Fibroblast of gingiva (primary cell): ENCODE measurements around the gene GPRIN2.

Experiments
- DNase-seq: peaks from one replicate; pipeline ENCODE4 v3.0.0-alpha.2; 2011; ENCODE audit warnings: low read depth

Gene GPRIN2

DNA sequence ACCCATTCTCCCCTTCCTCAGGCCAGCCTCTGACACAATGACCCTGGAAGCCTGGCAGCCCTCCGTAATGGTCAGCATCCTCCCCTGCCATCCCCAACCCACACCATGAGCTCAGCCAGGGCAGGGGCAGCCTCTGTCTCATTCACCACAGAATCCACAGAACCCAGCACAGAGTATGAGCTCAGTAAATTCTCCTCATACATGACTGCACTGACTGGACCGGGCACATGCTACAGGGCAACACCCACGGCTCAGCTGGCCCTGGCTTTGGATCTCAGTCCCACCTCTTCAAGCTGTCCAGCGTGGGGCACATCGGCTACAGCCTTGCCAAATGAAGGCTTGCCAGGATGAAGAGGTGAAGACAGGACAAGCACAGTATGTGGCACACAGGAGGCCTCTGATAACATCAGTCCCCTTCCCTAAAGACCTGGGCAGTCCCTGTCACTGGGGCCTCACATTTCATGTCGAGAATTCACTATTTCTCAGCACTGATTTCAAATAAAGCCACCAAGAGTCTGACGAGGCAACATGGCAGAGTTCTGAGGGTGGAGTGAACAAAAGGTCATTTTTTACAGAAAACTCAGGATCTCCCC is 7.9 kb downstream of the GPRIN2 start:
- DNase-seq = no peak

- no peak for DNase-seq
Observed at GRCh38 chr10:46547541-46548497, 8.6 kb downstream of the GPRIN2 start.

DNA sequence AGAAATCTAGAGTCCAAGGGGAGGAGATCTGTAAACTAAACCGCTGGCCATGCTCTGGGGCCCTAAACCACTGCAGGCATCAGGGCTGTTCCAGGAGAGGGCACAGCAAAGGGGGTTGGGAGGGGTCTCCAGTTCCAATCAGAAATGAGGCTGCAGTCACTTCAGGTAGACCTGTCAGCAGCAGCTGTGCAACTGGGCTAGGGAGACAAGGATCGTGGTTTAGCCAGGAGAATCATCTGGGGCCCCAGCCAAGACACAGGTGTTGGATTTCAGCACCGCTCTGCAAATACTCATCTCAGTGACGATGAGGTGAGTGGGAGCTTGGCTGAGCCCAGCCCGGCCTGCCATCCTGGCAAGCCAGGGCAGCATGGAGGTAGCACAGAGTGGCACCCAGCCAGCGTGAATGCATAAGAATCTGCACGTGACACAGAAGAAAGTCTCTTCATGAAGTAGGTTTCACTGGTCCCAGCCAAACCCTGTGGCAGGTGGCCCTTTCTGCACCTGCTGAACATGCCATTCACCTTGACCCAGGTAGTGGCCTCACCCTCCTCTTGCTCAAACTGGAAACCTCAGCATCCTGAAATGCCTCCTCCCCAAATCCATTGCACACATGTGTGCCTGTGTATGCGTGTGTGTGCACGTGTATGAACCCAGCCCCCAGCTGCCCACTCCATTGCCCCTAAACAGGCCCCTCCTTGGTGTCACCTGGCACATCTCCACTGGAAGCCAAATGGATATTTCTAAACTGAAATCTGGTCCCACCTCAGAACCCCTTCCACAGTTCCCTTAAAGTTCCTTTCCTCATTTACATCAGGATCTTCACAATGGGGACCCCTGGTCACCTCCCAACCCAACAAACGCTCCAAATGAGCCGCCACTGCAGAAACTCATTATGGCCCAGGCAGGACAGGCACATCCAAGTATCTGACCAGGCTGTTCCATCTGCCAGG is 9.6 kb downstream of the GPRIN2 start:
- DNase-seq = no peak

GRCh38 chr10:46545861-46546590 is 10.4 kb downstream of the GPRIN2 start:
- no peak for DNase-seq

DNA sequence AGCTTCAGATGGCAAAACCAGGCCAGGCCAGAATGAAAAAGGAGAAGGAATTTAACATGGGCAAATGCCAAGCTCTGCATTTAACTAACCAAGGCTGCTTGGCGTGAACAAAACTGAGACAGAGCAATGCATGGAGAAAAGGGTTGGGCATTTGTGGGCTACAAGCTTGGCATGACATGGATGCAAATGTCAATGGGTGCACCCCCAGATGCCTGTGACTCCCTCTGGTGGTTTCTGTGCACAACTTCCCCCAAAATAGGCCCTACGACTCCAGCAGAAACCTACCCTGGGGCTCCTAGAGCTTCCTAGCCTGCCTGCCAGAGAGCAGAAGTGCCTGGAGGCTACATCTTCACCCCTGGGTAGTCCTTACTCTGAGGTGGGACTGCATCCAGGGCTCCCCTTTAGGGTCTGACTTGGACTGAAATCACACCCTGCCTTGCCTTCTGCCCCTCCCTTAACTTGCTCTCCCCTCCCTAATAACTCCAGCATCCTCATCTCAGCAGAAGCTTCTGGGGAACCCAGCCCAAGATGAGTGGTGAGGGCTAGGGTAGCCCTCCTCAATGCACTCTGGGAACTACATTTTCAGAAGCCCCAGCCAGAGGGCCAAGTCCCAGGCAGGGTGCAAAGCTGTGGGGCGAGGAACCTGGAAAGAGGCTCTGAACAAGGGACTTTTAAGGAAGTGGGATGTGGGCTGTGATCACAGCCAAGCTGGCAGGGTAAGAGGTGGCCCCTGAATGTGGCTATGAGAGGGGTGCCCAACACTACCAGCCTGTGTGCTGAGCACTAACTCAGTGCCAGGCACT is 11.3 kb downstream of the GPRIN2 start:
- no peak for DNase-seq

GRCh38 chr10:46543466-46544377 is 12.7 kb downstream of the GPRIN2 start:
- DNase-seq = no peak

GRCh38 chr10:46542567-46543465 is 13.6 kb downstream of the GPRIN2 start:
- DNase-seq = no peak

- DNase-seq = no peak
Observed at GRCh38 chr10:46541735-46542566, 14.5 kb downstream of the GPRIN2 start.

DNA sequence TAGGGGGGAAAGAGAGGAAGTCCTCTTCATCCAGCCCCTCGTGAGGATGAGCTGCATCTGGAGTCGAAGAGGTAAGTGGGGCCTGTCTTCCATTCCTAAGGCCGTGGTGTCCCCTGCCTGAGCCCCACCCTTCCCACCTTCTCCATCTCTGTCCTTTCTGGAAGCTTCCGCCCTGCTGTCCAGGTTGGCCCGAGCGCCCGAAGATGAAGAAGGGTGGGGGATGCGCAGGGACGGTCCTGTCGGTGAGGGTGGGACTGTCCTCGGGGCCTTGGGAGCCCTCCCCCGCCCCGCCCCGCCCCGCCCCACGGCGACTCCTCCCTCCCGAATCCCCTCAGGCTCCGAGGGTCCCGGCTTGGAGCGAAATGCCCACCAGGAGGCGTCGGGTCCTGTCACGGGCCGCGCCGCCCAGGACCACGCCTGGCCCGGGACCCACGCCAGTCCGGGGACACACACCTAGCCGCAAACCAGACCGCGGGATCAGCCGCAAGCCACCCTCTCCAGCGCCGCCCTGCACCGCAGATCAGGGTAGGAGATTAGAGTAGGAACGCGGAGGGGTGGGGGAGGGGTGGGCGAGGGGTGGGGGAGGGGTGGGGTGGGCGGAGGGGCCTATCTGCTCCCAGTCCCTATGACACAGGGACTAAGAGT is 15.3 kb downstream of the GPRIN2 start:
- no peak for DNase-seq

DNA sequence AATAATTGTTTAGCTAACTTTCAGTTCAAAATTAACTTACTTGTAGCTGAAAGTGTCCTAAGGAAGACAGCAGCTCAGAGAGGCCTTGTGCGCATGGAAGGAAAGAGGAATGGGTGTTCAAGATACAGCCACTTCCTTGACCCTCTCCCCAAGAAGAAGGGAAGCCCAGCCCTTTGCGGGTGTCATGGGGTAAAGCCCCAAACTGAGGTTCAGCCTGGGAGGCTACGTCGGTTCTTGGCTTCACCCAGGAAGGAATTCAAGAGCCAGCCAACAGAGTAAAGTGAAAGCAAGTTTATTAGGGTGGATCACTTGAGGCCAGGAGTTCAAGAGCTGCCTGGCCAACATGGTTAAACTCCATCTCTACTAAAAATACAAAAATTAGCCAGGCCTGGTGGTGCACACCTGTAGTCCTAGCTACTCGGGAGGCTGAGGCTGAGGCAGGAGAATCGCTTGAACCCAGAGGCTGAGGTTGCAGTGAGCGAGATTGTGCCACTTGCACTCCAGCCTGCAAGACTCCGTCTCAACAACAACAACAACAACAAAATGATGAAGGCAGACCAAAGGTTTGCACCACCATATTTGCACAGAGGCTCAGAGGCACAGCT is 15.9 kb downstream of the GPRIN2 start:
- no peak for DNase-seq

- DNase-seq = no peak
Observed at GRCh38 chr10:46539596-46540411, 16.7 kb downstream of the GPRIN2 start.

DNA sequence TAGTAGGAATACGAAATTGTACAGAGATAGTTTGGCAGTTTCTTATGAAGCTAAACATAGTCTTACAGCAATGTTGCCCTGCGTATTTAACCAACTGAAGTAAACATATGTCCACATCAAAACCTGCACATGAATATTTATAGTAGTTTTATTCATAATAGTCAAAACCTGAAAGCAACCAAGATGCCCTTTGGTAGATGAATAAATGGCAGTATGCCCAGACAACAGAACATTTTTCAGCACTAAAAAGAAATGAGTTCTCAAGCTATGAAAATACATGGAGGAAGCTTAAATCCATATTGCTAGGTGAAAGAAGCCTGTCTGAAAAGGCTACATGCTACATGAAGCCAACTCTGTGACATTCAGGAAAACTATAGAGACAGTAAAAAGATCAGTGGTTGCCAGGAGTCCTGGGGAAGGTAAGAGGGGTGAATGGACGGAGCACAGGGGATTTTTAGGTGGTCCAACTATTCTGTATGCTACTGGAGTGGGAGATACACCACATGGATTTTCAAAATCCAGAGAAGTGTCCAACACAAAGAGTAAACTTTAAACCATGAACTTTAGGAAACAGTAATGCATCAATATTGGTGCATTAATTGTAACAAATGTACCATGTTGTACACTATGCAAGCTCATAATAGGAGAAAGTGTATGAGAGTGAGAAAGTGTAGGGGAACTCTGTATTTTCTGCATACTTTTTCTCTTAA is 17.6 kb downstream of the GPRIN2 start:
- no peak for DNase-seq

DNA sequence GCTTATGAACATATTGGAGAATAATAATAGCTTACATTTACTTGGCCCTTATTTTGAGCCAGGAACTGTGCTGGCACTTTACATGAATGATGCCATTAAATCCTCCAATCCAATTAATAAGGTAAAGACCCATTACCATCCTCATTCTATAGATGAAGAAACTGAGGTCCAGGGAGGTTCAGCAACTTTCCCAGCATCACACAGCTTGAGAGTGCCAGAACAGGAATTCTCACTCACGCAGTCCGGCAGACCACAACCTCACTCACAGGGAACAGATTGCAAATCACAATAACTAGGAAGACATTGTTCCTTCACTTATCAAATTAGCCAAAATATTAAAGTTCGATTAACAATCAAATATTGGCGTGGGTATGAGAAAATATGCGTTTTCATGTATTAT is 18.3 kb downstream of the GPRIN2 start:
- DNase-seq = no peak

GRCh38 chr10:46537309-46537708 is 19.1 kb downstream of the GPRIN2 start:
- no peak for DNase-seq

- DNase-seq = no peak
Observed at GRCh38 chr10:46536781-46537180, 19.7 kb downstream of the GPRIN2 start.
